ENCODE results near the gene ACCS.

DNA sequence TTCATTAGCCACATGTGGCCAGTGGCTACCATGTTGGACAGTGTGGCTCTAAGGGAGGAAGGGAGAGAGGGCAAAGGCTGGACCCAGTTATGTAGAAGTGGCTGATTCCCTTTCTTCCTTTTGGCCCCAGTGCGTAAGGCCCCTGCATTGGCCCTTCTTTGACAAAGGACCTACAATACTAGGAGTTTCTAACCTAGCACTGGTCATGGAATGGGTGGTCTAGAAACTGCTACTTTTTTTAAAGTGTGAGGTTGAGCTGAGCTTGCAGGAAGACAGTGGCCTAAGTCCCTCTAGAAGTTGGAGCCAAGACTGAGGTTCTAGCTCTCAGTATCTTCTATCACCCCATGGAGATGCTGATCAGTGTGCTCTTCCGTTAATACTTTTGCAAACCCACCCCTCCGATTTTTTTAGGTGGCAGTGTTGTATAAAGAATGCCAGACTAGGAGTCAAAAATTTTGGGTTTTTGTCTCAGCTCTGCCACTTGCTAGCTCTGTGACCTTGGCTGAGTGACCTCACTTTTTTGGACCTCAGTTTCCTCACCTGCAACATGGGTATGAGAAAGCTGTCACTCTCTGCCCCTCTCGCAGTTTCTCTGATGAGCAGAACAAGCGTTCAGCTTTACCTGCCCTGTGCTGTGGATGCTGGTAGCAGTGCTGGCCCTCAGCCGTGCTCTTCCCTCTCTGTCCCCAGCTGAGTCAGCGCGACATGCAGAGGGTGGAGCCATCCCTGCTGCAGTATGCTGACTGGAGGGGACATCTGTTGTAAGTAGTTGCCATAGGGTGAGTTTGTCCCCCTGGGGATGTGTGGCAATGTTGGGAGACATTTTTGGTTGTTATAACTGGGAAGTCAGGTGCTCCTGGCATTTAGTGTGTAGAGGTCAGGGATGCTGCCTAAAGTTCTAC, 6.9 kb downstream of the ACCS start:
- TF ChIP-seq POLR2A (IDR thresholded peaks at IDR 0.05) (no peak), CTCF (IDR thresholded peaks at IDR 0.05 in 4 of 5, conservative IDR thresholded peaks at IDR 0.05 in 1 of 5) (no peak)
